HG02852 (cell line): ENCODE results near the gene GLB1L3.

ENCODE experiments used
- ATAC-seq: cut with Tn5 transposase; IDR thresholded peaks from one replicate; pipeline ENCODE4 v1.9.1; 2021; ENCODE audit warnings: mild to moderate bottlenecking, moderate library complexity; ENCODE audit not compliant: unreplicated experiment

The GLB1L3 gene, protein sequence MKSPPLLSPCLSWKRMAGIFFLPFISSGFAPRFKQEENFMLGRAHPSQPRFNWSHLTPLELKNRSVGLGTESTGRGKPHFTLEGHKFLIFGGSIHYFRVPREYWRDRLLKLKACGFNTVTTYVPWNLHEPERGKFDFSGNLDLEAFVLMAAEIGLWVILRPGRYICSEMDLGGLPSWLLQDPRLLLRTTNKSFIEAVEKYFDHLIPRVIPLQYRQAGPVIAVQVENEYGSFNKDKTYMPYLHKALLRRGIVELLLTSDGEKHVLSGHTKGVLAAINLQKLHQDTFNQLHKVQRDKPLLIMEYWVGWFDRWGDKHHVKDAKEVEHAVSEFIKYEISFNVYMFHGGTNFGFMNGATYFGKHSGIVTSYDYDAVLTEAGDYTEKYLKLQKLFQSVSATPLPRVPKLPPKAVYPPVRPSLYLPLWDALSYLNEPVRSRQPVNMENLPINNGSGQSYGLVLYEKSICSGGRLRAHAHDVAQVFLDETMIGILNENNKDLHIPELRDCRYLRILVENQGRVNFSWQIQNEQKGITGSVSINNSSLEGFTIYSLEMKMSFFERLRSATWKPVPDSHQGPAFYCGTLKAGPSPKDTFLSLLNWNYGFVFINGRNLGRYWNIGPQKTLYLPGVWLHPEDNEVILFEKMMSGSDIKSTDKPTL

DNA sequence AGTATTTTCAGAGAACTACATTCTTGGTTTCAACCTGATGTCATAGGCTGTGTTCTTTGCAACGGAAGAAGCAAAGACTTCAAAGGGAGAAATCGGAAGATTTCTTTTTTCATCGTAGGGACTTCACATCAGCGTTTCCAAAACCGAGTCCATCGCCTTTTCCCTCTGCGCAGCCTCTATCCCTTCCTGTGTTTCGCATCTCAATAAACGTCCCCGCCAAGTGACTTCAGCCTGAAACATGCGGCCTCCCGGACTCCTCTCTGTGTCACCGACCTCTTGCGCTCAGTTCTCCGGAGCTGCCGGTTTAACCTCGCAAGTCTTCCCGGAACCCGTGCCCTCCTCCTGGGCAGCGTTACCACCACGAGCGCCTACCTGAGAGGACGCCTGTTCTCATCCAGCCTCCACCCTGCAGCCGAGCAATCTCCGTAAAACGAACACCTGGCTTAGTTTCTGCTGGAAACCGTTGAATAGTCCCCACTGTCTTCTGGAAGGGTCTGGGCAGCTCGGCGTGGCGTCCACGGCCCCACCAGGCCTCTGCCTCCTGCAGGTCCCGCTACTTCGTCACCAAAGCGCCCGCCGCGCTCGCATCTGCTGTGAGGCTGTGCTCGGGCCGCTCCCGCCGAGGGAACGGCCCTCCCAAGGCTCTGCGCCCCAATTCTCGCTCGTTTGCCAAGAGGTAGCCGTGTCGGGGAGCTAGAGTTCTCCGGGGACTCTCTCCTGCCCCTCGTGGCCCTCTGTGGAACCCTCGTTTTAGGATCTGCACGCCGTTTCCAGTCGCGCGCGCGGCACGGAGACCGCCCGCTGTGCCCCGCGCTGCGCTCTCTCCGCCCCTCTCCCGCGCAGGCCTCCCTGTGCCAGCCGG is at the start of gene GLB1L3:
GLB1L3 (plus strand) TSS at position 846 of the 862 bp plus-strand sequence. CDS start 362 bp downstream, outside the sequence.
- peak; percentile 75 for ATAC-seq

DNA sequence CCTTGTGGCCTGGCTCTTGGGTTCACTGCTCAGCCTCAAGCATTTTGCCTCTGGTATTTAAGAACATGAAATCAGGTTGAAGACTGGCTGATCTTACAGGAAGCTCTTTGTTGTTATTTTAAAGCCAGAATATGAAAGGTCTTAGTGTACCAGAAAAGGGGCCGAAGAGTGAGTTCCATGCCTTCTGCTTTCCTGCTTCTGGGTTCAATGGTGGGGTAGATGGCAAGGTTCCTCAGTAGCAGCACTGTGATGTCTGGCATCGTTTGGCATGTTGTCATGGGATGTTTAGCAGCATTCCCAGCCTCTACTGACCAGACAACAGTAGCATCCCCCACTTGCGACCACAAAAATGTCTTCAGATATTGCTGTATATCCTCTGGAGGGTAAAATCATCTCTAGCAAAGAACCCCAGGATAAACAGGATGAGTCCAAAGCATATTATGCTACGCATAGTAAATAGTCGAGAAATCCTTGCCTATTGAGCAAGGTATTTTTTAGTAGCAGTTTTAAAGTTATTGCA is 49.3 kb upstream of the GLB1L3 start:
- ATAC-seq = no peak

DNA sequence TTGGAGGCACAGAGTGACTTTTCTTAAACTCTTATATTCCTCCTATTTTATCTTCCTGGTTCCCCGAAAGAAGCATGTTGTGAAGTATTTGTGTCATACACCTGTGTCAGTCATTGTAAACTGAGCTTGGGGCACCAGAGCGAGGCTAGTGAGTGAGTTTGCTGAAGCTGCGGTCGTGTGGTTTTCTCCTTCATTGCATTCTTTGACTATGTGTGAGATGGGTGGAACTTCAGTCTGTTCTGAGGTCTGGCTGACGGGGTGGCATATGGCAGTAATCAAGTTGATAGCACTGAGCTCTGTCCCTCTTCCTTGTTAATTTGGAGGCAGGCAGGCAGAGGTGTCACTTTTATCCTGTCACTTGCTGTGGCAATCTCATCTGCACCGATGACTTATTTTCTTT is 47.6 kb upstream of the GLB1L3 start:
- ATAC-seq = peak; percentile 53

DNA sequence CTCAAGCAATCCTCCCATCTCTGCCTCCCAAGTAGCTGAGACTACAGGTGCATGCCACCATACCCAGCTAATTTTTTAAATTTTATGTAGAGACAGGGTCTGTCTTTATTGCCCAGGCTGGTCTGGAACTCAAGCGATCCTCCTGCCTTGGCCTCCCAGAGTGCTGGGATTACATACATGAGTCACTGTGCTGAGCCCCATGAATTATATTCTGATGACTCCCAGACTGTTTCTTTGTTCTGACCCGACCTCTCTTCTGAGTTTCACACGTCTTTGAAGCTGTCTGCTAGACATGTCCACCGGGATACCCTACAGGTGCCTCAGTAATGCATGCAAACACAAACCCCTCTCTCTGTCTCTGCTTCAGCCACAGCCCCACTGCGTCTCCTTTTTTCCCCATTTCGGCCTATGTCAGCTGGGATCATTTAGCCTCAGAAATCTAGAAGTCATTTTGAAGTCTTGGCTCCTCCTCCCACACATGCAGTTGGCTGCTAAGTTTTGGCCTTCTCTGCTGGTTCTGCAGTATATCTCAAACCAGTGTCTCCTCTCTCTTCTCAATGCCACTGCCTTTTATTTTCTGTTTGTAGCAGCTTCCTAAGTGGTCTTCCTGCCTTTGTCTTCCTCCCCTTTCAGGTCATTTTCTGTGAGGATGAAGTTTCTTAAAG is 46.9 kb upstream of the GLB1L3 start:
- ATAC-seq = no peak

DNA sequence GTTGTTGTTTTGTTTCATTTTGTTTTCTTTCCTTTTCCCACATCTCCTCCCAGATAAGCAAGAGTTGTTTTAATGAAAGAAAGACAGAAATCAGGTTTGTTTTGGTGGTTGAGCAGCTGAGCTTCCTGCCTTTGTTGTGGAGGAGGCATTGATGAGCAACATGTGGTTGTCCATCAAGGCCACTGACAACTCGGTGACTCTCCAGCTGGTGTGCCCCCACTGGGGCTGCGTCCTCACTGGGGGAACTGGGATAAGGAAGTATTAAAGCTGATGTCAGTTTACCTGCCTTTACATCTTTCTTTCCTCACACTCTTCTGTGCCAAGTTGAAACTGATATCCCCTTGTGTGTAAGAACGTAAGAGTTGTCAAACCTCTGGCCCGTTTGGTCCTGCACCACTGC is 45.8 kb upstream of the GLB1L3 start:
- ATAC-seq = no peak

DNA sequence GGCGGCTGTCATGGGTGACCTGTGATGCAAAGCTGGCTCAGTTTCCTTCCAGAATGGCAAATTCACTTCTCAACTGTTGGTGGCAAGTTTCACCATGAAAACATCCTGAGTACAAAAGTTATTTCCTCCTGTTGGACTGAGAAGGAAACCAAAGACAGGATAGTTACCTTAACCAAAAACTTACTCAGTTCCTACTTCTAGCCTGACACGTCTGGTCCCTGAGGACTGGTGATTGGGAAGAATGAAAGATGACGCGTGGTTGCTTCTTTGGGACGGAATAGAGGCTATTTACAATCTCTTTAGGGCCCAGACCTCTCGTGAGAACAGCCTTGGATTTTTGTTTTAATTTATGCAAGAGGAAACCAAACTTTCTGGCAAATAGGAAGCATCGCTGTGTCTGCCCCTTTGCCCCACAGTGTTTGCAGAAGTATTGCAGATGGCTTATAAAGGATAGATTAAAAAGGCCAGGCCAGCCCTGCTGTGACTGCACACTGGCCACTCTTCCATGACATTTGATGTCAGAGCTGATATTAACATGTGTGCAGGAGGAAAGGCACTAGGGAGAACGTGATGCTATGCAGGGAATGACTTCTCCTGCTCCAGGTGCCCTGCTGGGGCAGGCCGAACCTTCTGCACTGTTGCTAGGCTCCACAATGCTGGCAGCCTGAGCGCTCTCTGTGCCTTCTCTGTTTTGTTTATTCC is 44.1 kb upstream of the GLB1L3 start:
- ATAC-seq = no peak

DNA sequence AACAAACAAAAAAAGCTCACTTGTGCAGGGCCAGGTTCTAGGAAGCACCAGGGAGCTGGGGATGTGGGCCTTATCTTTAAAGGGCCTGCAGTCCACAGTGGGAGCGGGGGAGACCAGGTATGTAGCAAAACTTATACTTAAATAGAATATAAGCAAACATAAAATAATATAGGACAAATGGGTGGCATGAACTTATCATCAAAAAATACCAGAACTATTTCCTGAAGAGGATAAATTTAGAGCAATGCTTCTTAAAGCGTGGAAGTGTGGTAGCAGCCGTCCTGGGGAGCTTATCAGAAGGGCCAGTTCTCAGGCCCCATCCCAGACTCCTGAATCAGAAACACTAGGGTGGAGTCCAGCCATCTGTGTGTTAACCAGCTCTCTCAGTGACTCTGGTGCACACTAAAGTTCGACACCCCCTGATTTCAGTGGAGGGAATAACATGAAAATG is 42.4 kb upstream of the GLB1L3 start:
- no peak for ATAC-seq

DNA sequence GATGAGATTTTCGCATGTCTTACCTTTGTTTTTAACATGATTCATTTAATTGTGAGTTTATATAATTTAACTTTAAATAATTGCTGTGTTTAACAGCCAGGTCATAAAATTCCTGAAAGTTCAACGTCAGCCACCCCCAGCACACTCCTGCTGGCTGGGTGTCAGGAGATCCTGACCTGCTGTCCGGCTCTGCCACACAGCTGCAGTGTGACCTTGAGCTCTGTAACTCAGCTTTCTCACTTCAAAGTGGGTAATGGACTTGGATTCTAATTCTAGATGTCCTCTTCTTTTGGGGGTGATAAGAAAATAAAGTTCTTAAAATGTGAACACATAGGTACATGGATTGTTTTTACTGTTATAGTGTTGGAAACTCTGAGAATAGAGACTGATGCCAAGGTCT is 40.8 kb upstream of the GLB1L3 start:
- ATAC-seq = no peak

DNA sequence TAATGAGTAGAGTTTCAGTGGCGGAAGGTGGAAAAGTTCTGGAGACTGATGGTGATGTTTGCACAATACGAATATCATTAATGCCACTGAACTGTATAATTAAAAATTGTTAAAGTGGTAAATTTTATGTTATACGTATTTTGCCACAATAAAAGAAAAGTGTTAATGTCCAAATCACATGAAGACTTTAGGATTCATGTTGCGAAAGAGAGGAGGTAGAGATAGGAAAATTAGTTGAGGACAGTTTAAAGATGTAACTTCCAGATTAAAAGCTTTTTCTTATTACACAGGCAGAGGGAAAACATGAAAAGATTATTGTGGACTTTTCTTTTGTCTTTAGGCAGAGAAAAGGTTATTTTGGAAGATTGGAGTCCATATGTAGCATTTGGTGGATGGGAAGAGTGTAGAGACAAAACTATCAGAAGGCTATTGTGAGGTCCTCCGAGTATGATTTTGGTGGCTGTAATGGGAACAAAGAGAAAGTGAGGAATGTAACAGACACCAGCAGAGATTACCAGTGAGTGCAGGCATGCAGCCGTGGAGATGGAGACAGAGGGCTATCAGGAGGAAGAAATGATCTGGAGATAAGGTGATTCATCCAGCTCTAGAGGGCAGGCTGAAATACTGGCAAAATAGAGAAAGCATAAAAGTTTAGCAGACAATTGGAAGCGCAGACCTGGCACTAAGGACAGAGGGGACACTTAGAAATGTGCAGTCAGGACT is 39.2 kb upstream of the GLB1L3 start:
- ATAC-seq = no peak

DNA sequence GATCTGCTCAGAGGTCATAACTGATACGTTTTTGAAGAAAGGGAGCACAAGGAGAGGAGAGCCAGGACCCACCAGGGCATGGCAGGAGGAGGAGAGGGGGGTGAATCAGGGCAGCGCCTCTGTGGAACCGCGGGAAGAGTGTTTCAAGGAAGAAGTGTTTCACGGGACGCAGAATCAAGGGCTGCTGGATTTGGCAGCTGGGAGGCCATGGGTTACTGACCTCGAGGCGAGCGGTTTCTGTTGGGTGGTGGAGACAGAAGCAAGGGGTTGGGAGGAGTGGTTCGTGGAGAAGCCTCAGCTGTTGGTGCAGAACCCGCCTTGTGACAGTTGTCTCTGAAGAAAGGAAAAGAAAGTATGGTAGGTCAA is 38.6 kb upstream of the GLB1L3 start:
- no peak for ATAC-seq

DNA sequence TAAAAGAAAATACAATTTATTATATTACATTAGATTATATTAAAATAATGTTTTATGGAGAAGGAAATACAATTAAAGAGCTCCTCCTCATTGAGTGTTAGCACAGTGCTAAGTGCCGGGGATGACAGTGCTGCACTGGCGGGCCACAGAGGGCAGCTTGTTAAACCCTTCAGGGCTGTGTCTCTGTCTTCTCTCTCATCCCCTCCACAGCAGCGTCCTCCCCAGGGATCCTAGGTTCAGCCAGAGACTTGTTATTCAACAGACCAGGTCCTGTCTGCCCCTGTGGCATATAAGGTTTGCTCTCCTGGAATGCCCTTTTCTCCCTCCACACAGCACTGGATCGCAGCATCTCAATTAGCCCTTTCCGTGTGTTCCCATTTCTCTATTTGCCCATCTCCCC is 37.2 kb upstream of the GLB1L3 start:
- ATAC-seq = no peak

DNA sequence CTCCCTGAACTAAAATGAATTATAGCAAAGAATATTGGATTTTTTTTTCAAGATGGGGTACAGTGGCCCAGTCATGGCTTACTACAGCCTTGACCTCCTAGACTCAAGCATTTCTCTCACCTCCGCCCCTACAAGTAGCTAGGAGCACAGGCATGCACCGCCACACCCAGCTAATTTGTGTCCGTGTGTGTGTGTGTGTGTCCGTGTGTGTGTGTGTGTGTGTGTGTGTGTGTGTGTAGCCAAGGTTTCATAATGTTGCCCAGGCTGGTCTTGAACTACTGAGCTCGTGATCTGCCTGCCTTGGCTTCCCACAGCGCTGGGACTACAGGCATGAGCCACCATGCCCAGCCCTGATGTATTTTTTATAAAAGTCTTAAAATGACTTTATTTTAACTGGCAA is 35.6 kb upstream of the GLB1L3 start:
- ATAC-seq = no peak

DNA sequence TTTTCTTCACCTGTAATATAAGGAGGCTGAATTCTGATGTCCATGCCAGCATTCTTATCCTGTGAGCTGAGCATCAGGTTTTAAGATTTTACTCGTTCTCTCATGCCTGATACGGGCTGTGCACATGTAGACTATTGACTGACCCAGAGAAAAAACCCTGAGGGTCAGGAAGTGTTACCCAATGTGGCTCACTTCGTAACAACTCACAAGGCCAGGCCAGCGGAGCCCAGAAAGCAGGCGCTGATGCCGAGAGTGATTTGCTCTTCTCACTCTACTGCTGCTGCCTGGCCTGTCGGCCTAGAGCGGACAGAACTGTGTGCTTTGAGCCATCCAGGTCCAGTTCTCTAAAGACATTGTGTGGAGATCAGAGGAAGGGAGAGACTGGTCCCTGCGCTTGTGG is 33.8 kb upstream of the GLB1L3 start:
- ATAC-seq = no peak

DNA sequence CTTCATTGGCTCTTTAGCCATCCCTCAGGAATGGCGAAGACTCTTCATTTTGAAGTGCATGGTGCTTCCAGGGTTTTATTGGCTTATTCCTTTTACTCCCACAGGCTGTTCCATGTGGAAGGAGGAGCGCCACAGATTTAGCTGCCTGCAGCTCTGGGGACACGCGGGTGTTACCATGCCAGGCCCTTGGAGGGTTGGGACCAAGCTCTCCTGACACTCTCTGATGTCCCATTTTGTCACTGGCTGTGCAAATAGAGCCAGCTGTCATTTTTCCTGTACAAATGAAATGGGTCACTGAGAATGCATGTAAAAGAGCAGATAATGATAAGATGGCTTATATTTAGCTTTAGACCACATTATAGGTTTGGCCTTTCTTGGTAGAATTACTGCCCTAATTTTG is 32.3 kb upstream of the GLB1L3 start:
- ATAC-seq = no peak

DNA sequence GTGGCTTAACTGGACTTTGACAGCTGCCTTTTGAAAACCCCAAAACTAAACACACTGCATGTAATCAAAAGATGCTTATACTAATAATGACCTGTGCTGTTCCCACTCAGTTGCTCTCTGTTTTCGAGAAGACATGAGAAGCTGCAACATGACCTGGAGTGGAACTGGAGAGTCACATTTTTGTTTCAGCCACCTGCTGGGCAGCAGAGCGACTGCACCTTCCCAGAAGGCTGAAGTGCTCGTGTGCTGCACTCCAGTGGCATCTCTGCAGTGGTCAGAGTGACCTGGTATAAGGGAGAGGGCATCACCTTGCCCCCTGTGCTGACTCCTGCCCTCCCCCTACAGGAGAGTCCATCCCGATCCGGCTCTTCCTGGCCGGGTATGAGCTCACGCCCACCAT is 31.6 kb upstream of the GLB1L3 start:
- peak; percentile 89 for ATAC-seq

DNA sequence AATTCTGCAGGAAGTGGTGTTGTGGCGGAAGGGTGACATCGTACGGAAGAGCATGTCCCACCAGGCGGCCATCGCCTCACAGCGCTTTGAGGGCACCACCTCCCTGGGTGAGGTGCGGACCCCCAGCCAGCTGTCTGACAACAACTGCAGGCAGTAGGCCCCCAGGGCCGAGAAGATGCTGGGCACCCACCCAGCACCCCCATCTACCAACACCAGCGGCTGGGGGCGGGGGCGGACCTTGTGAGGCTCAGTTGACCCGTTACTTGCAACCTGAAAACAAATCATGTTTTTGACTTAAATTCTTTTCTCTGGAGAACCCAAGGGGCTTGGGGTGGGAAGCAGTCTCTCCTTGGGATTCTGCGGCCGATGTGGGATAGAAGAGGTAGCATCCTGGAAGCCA is 30.7 kb upstream of the GLB1L3 start:
- ATAC-seq = no peak

DNA sequence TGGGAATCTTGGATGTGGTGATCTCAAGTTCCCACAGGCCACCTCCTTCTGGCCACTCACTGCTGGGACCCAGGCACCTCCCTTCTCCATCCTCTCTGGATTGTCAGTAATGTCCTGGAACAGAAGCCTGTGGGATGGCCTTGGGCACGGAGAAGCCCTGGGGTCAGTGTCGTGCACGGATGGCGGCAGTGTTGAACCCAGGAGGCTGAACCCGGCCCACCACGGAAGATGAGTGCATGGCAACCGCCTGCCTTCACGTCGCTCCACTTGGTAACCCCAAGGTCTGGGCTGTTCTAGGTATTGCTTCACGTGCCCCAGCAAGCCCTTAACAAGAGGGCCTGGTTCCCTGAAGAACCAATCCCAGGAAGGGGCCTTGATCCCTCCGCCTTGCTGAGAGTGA is 30.1 kb upstream of the GLB1L3 start:
- ATAC-seq = no peak

DNA sequence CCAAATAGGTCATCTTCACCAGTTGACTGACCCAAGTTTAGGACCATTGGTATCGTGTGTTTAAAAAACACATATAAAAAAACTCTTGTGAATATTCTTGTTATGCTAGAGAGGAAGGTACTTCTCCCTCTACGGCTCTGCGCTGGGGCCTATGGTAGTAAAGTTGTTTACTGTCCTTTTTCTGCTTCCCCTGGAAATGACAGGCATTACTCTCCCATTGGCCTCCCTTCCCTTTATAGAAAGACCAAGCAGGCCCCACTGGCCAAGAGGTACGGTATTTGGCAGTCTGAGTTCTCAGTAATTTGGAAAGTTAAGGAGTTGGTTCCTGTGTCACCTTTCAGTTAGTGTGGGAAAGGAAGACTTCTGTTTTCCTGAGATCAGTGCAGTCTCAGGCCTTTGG is 29.5 kb upstream of the GLB1L3 start:
- no peak for ATAC-seq

DNA sequence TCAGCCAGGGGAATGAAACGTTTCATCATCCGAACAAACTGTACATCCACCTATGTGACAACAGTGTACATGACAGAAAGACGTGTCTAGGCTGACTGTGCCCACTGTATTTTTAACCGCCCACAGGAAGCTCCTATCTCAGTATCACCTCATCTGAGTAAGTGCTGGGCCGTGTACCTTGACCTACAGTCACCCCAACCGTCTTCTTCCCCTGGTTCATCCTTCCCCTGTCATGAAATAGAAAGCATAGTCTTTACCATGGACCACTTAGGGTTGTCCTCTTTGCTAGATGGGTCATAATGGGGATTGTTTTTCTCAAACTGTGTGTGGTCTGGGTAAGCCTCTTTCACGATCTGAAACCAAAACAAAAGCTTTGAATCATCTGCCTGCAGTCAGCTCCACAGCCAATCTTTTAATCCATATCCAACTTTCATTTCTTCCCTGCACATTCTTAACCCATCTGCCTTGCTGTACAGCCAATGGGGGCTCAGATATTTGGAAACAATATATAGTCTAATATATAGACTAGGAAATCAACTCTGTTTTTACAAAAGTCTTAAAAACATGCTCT is 27.2 kb upstream of the GLB1L3 start:
- ATAC-seq = no peak
